Tibial nerve (tissue), 4 donors: ENCODE results near the gene C3. TPM values are rescaled to one million over a fixed set of nuclear protein-coding genes. Genes with fewer than 3 reads are reported as not detected.

Experiments
- DNase-seq, 2 donors: peaks; one replicate each; pipeline ENCODE4 v3.0.0-alpha.2; 2019; ENCODE audit warnings: low spot score in 2 of 2
- H3K27ac ChIP-seq, 4 donors: fragments of 200-600 bp; sonication (generic) in 3 of 4; one replicate each; pipeline ENCODE4 v1.5.1; 2017 to 2019; ENCODE audit warnings: mild to moderate bottlenecking in 1 of 4
- H3K27me3 ChIP-seq, 2 donors: fragments of 200-600 bp; sonication (generic) in 1 of 2; one replicate each; pipeline versions ENCODE4 v1.5.1 to v1.6.0; 2017 to 2019
- H3K36me3 ChIP-seq, 3 donors: fragments of 200-600 bp; sonication (generic); one replicate each; pipeline ENCODE4 v1.5.1; 2018 to 2019
- H3K4me1 ChIP-seq, 4 donors: fragments of 200-600 bp; sonication (generic) in 3 of 4; one replicate each; pipeline ENCODE4 v1.5.1; 2017 to 2019
- H3K4me3 ChIP-seq, 4 donors: fragments of 200-600 bp; sonication (generic) in 3 of 4; one replicate each; pipeline ENCODE4 v1.5.1; 2017 to 2019; ENCODE audit warnings: mild to moderate bottlenecking in 1 of 4, moderate library complexity in 1 of 4
- H3K9me3 ChIP-seq, 4 donors: fragments of 200-600 bp; sonication (generic) in 3 of 4; one replicate each; pipeline ENCODE4 v1.5.1; 2017 to 2019
- CTCF ChIP-seq, 5 experiments: fragments of 200-600 bp in 3 of 5; fragments of 450-650 bp in 2 of 5; sonication (generic) in 3 of 5; IDR thresholded peaks; one replicate each; pipeline ENCODE4 v1.5.1; 2016 to 2019; ENCODE audit warnings: antibody characterized with exemption in 5 of 5, mild to moderate bottlenecking in 3 of 5, moderate library complexity in 2 of 5
- EP300 ChIP-seq, 2 donors: sonication (generic); formaldehyde crosslinking; IDR thresholded peaks; one replicate each; pipeline ENCODE4 v1.6.1; 2017; ENCODE audit warnings: antibody characterized with exemption in 2 of 2, mild to moderate bottlenecking in 1 of 2
- POLR2A ChIP-seq, 2 donors: fragments of 450-650 bp; IDR thresholded peaks; one replicate each; pipeline ENCODE4 v1.6.1; 2017; ENCODE audit warnings: antibody characterized with exemption in 2 of 2, mild to moderate bottlenecking in 2 of 2, moderate library complexity in 2 of 2
- WGBS, 2 donors: methylation state at CpG; one replicate each; pipeline ENCODE4 v1.1.5; 2018; 5-methylcytosine and 5-hydroxymethylcytosine counted together
- total RNA-seq, 4 donors: library from RNA; depleted of rRNA; stranded (reverse); fragments of >200 nt; gene quantifications; one replicate each; pipeline ENCODE4 v1.1.0, GENCODE V29; 2016

Gene C3
- total RNA-seq, 4 donors from 2014 or later = 256 to 1,128 (median 733) TPM

DNA sequence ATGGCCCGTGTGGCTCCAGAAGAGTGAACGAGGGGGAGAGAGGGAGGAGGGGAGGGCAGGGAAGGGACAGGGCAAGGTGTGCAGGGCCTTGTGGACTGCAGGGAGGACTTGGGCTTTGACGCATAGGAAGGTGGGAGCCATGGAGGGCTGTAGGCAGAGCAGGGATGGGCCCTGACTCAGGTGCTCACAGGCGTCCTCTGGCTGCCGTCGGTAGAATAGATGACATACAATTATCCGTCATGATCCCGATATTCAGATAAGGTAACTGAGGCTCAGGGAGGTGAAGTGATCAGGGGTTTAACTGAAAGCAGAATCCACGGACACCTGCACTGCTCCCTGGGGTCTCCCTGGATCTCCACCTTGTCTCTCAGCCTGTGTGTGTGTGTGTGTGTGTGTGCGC is 3.4 kb downstream of the C3 start:
- H3K9me3 ChIP-seq = no peaks in the 10 kb centered on the region
- H3K4me1 ChIP-seq = peaks cover 0 to 24% (median 4%) of the 10 kb centered on the region in 4 donors
- H3K4me3 ChIP-seq = no peak overlapping the region
- 71 to 80% methylated on average over 10 of the region's 10 CpGs for WGBS, 2 donors
- no peak for DNase-seq
- H3K27ac ChIP-seq = no peak overlapping the region
- TF ChIP-seq POLR2A (IDR thresholded peaks at IDR 0.05) (no peak), CTCF (IDR thresholded peaks at IDR 0.05) (no peak), EP300 (IDR thresholded peaks at IDR 0.05) (no peak)
- H3K36me3 ChIP-seq = peaks cover 0 to 11% (median 0%) of the 10 kb centered on the region in 3 donors
- H3K27me3 ChIP-seq = no peaks in the 10 kb centered on the region

DNA sequence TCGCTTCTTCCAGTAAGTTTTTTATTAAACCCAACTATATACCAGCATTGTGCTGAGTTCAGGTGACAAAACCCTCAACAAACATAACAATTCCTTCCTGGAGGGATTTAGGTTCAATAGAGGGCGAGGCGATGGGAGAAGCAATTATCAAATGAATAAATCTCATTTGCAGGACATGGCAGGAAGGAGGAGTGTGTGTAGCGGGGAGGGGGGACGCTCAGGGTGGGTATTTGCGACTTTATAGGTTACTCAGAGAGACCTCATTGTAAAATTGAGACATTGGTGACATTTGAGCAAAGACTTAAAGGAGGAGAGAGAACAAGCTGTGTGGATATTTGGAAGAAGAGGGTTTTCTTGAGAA is 3.9 kb downstream of the C3 start:
- no peak overlapping the region for H3K27ac ChIP-seq
- WGBS, 2 donors = 51 to 53% methylated on average over 6 of the region's 6 CpGs
- no peaks in the 10 kb centered on the region for H3K27me3 ChIP-seq
- TF ChIP-seq POLR2A (IDR thresholded peaks at IDR 0.05) (no peak), EP300 (IDR thresholded peaks at IDR 0.05) (no peak), CTCF (IDR thresholded peaks at IDR 0.05) (no peak)
- peaks cover 0 to 15% (median 0%) of the 10 kb centered on the region in 3 donors for H3K36me3 ChIP-seq
- DNase-seq = no peak
- peaks cover 0 to 19% (median 3%) of the 10 kb centered on the region in 4 donors for H3K4me1 ChIP-seq
- no peaks in the 10 kb centered on the region for H3K9me3 ChIP-seq
- H3K4me3 ChIP-seq = no peak overlapping the region

DNA sequence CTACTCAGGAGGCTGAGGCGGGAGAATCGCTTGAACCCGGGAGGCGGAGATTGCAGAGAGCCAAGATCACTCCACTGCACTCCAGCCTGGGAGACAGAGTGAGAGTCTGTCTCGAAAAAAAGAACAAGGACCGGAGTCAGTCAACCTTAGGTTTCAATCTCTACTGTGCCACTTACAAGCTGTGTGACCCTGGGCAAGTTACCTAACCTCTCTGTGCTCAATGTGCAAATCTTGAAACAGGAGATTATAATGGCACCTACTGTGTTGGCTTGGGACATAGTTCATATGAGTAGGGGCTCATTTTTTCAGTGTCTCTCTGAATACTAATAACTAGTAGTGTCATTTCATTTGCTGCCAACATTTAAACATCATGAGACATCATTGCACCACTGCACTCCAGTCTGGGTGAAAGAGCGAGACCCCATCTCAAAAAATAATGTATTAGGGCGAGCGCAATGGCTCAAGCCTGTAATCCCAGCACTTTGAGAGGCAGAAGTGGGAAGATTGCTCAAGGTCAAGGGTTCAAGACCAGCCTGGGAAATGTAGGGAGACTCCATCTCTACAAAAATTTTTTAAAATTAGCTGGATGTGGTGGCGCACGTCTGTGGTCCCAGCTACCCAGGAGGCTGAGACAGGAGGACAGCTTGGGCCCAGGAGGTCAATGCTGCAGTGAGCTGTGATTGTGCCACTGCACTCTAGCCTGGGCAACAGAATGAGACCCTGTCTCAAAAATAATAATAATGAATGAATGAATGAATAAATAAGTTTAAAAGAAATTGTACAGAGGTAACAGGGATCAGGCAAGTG is 5.5 kb downstream of the C3 start:
- TF ChIP-seq POLR2A (IDR thresholded peaks at IDR 0.05) (no peak), CTCF (IDR thresholded peaks at IDR 0.05) (no peak), EP300 (IDR thresholded peaks at IDR 0.05) (no peak)
- 79 to 88% methylated on average over 11 of the region's 11 CpGs for WGBS, 2 donors
- no peaks in the 10 kb centered on the region for H3K9me3 ChIP-seq
- DNase-seq = no peak
- peaks cover 0 to 6% (median 0%) of the 10 kb centered on the region in 4 donors for H3K4me1 ChIP-seq
- peaks cover 0 to 15% (median 0%) of the 10 kb centered on the region in 3 donors for H3K36me3 ChIP-seq
- peaks cover 0 to 8% of the 10 kb centered on the region in 2 donors for H3K27me3 ChIP-seq
- H3K4me3 ChIP-seq = no peak overlapping the region
- no peak overlapping the region for H3K27ac ChIP-seq

DNA sequence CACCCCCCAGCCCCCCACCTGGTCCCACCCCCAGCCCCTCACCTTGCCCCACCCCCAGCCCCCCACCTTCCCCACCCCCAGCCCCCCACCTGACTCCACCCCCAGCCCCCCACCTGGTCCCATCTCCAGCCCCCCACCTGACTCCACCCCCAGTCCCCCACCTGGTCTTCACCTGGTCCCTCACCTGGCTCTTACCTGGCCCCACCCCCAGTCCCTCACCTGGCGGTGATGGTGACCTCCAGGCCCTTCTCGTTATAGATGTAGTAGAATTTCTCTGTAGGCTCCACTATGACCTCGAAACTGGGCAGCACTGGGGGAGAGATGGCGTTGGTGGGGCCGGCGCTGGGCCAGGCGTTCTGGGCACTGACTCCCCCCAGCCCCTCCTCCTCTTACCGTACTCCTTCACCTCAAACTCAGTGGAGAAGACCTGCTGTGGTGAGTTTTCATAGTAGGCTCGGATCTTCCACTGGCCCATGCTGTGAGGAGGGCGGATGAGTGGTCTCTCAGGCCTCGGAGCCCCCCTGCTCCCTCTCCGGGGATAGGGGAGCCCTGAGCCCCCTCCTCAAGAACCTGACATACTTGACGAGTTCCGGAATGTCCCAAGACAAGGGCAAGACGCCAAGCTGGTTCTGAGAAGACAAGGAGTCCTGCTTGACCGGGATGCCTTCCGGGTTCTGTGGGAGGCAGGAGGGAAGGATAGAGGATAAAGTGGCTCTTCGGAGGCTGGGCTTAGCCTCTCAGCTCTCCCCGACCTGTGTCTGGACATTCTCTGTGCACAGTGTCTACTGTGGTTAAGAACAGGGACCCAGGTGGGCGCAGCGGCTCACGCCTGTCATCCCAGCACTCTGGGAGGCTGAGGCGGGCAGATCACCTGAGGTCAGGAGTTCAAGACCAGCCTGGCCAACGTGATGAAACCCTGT is 6.4 kb downstream of the C3 start:
- Histone ChIP-seq H3K4me3 (no peak overlapping the region), H3K9me3 (no peaks in the 10 kb centered on the region), H3K4me1 (peaks cover 0 to 6% (median 0%) of the 10 kb centered on the region in 4 donors), H3K27ac (no peak overlapping the region), H3K27me3 (peaks cover 0 to 16% of the 10 kb centered on the region in 2 donors), H3K36me3 (peaks cover 0 to 15% (median 0%) of the 10 kb centered on the region in 3 donors)
- TF ChIP-seq POLR2A (IDR thresholded peaks at IDR 0.05) (no peak), CTCF (IDR thresholded peaks at IDR 0.05) (no peak), EP300 (IDR thresholded peaks at IDR 0.05) (no peak)
- DNase-seq = no peak
- 66 to 73% methylated on average over 22 to 24 of the region's 24 CpGs for WGBS, 2 donors
